A673 (cell line): ENCODE data around the gene MINDY4. TPM values are rescaled to one million over a fixed set of nuclear protein-coding genes. Genes with fewer than 3 reads are reported as not detected.

ENCODE experiments used
- BruUV-seq: library from RNA; stranded (reverse); fragments of 400-500 nt; replicated peaks from 2 replicates; lab custom pipeline; 2021; lab: Mats Ljungman, UMichigan
- CTCF ChIA-PET: fragments of 300-600 bp; sonication (Branson Sonifier 250); formaldehyde crosslinking; loops from one replicate; lab custom pipeline; 2022; ENCODE audit warnings: antibody characterized with exemption; lab: Charles Lee
- POLR2A ChIA-PET: fragments of 300-600 bp; sonication (Branson Sonifier 250); formaldehyde crosslinking; loops from one replicate; lab custom pipeline; 2022; ENCODE audit warnings: antibody characterized with exemption; ENCODE audit not compliant: low non-redundant PET; lab: Charles Lee
- DNase-seq: peaks from one replicate; pipeline ENCODE4 v3.0.0-alpha.2; 2015; ENCODE audit warnings: low spot score
- H3K27ac ChIP-seq: fragments of 200-600 bp; sonication (generic); 2 replicates; pipeline ENCODE4 v1.5.1; 2016; ENCODE audit warnings: mixed run types, low read depth, mild to moderate bottlenecking, mixed read lengths, antibody characterized with exemption, low read length; ENCODE audit not compliant: poor library complexity, severe bottlenecking
- H3K27me3 ChIP-seq: fragments of 200-600 bp; sonication (generic); replicated peaks from 2 replicates; pipeline ENCODE4 v1.6.1; 2017; ENCODE audit warnings: mixed run types, low read depth, mild to moderate bottlenecking, mixed read lengths, antibody characterized with exemption, low read length; ENCODE audit not compliant: insufficient read depth, poor library complexity
- H3K36me3 ChIP-seq: fragments of 200-600 bp; sonication (generic); 2 replicates; pipeline ENCODE4 v1.6.1; 2016; ENCODE audit warnings: mixed run types, mild to moderate bottlenecking, mixed read lengths, antibody characterized with exemption, low read length; ENCODE audit not compliant: insufficient read depth, poor library complexity, severe bottlenecking
- H3K4me1 ChIP-seq: fragments of 200-600 bp; sonication (generic); 2 replicates; pipeline ENCODE4 v1.6.1; 2017; ENCODE audit warnings: mixed run types, mild to moderate bottlenecking, mixed read lengths, antibody characterized with exemption, low read length; ENCODE audit not compliant: insufficient read depth, poor library complexity, severe bottlenecking
- H3K4me3 ChIP-seq: fragments of 200-600 bp; sonication (generic); 2 replicates; pipeline ENCODE4 v1.5.1; 2016; ENCODE audit warnings: low read depth, mixed run types, mild to moderate bottlenecking, mixed read lengths, low read length; ENCODE audit not compliant: poor library complexity, severe bottlenecking
- H3K9me3 ChIP-seq: fragments of 200-600 bp; sonication (generic); 2 replicates; pipeline ENCODE4 v1.6.1; 2016; ENCODE audit warnings: mixed run types, low read depth, mild to moderate bottlenecking, mixed read lengths, antibody characterized with exemption, low read length; ENCODE audit not compliant: poor library complexity, severe bottlenecking
- CTCF ChIP-seq: fragments of 300-800, 200-600 bp; sonication (generic); conservative IDR thresholded peaks from 2 replicates; pipeline ENCODE4 v1.5.1; 2017; ENCODE audit warnings: low read depth, mild to moderate bottlenecking, antibody characterized with exemption, low read length, moderate library complexity, mixed read lengths
- EZH2 ChIP-seq: fragments of 200-600 bp; sonication (generic); IDR thresholded peaks from 2 replicates; pipeline ENCODE4 v1.6.1; 2017; ENCODE audit warnings: borderline replicate concordance, low read depth, mild to moderate bottlenecking, mixed read lengths, antibody characterized with exemption, low read length; ENCODE audit not compliant: poor library complexity, severe bottlenecking
- intact Hi-C: fragments of 100-400 bp; cut with micrococcal nuclease; formaldehyde crosslinking; loops from one replicate; pipeline ENCODE4 v1.10.0; 2022; ENCODE audit not compliant: unreplicated experiment
- total RNA-seq: library from RNA; stranded (reverse); gene quantifications from 2 replicates; pipeline ENCODE4 v1.2.3, GENCODE V29; 2021

Gene MINDY4
- total RNA-seq, 1 experiment from 2014 or later, result 3.8 TPM

- CTCF ChIA-PET, result no interaction called here
- POLR2A ChIA-PET, result no interaction called here
- no TSS peak for BruUV-seq
- intact Hi-C loops, result no loop called here
- no peaks in the 10 kb centered on the region for H3K4me1 ChIP-seq
- no peaks in the 10 kb centered on the region for H3K36me3 ChIP-seq
- no peak overlapping the region for H3K27ac ChIP-seq
- H3K9me3 ChIP-seq, result no peaks in the 10 kb centered on the region
- H3K27me3 ChIP-seq, result no peaks in the 10 kb centered on the region
- DNase-seq, result no peak
- no peak overlapping the region for H3K4me3 ChIP-seq
- no peak for TF ChIP-seq EZH2
- TF ChIP-seq CTCF, result no peak
Observed at GRCh38 chr7:30828591-30828990, 57.4 kb downstream of the MINDY4 start.

GRCh38 chr7:30829471-30829870 lies 58.3 kb downstream of the MINDY4 start:
- ChIA-PET CTCF (no interaction called here), POLR2A (no interaction called here)
- no peak overlapping the region for H3K4me3 ChIP-seq
- H3K9me3 ChIP-seq, result no peaks in the 10 kb centered on the region
- intact Hi-C loops, result no loop called here
- H3K27ac ChIP-seq, result no peak overlapping the region
- no TSS peak for BruUV-seq
- H3K27me3 ChIP-seq, result no peaks in the 10 kb centered on the region
- TF ChIP-seq CTCF (no peak), EZH2 (no peak)
- no peak for DNase-seq
- H3K36me3 ChIP-seq, result no peaks in the 10 kb centered on the region
- no peaks in the 10 kb centered on the region for H3K4me1 ChIP-seq

GRCh38 chr7:30831227-30831626 lies 60.0 kb downstream of the MINDY4 start:
- Histone ChIP-seq H3K9me3 (no peaks in the 10 kb centered on the region), H3K36me3 (no peaks in the 10 kb centered on the region), H3K4me1 (no peaks in the 10 kb centered on the region), H3K27ac (no peak overlapping the region), H3K27me3 (no peaks in the 10 kb centered on the region), H3K4me3 (no peak overlapping the region)
- TF ChIP-seq EZH2, result no peak
- TF ChIP-seq CTCF, result no peak
- intact Hi-C loops, result no loop called here
- BruUV-seq, result no TSS peak
- no peak for DNase-seq
- CTCF ChIA-PET, result no interaction called here
- POLR2A ChIA-PET, result no interaction called here
